ENCODE measurements around the gene P2RX4.
"Not testable (repeated sequence)": the region's sequence is repeated elsewhere in the genome, so short reads cannot be mapped to it uniquely, and the experiment has no call there.

The P2RX4 gene

GRCh38 chr12:121188227-121188626 is 21.7 kb upstream of the P2RX4 start:
- in situ Hi-C loops (cut with MboI; ENCODE audit: low sequenced_read_pairs), result no loop called here

- in situ Hi-C loops (cut with MboI; ENCODE audit: low sequenced_read_pairs), result no loop called here
Measured at GRCh38 chr12:121189131-121189530, 20.8 kb upstream of the P2RX4 start.

GRCh38 chr12:121189619-121190155 is 20.2 kb upstream of the P2RX4 start:
- in situ Hi-C loops (cut with MboI; ENCODE audit: low sequenced_read_pairs), result no loop called here

GRCh38 chr12:121190523-121191031 is 19.4 kb upstream of the P2RX4 start:
- in situ Hi-C loops (cut with MboI; ENCODE audit: low sequenced_read_pairs), result no loop called here

- in situ Hi-C loops (cut with MboI; ENCODE audit: low sequenced_read_pairs), result no loop called here
Measured at GRCh38 chr12:121191151-121191550, 18.8 kb upstream of the P2RX4 start.

GRCh38 chr12:121196902-121197301 is 13.0 kb upstream of the P2RX4 start:
- in situ Hi-C loops (cut with MboI; ENCODE audit: low sequenced_read_pairs), result no loop called here

- in situ Hi-C loops (cut with MboI; ENCODE audit: low sequenced_read_pairs), result no loop called here
Measured at GRCh38 chr12:121198949-121199348, 11.0 kb upstream of the P2RX4 start.

- in situ Hi-C loops (cut with MboI; ENCODE audit: low sequenced_read_pairs), result not testable (repeated sequence)
Measured at GRCh38 chr12:121201140-121201539, 8.8 kb upstream of the P2RX4 start.

- in situ Hi-C loops (cut with MboI; ENCODE audit: low sequenced_read_pairs), result no loop called here
Measured at GRCh38 chr12:121202407-121203355, 7.2 kb upstream of the P2RX4 start.

GRCh38 chr12:121203482-121203881 is 6.4 kb upstream of the P2RX4 start:
- in situ Hi-C loops (cut with MboI; ENCODE audit: low sequenced_read_pairs), result no loop called here

GRCh38 chr12:121205491-121205890 is 4.4 kb upstream of the P2RX4 start:
- in situ Hi-C loops (cut with MboI; ENCODE audit: low sequenced_read_pairs), result no loop called here

GRCh38 chr12:121208571-121208970 is 1.4 kb upstream of the P2RX4 start:
- in situ Hi-C loops (cut with MboI; ENCODE audit: low sequenced_read_pairs), result not testable (repeated sequence)

GRCh38 chr12:121209221-121209620 is 708 bp upstream of the P2RX4 start:
- in situ Hi-C loops (cut with MboI; ENCODE audit: low sequenced_read_pairs), result no loop called here

- in situ Hi-C loops (cut with MboI; ENCODE audit: low sequenced_read_pairs), result no loop called here
Measured at GRCh38 chr12:121212875-121213274, 2.9 kb downstream of the P2RX4 start.

GRCh38 chr12:121214166-121214777 is 4.3 kb downstream of the P2RX4 start:
- in situ Hi-C loops (cut with MboI; ENCODE audit: low sequenced_read_pairs), result no loop called here

- in situ Hi-C loops (cut with MboI; ENCODE audit: low sequenced_read_pairs), result no loop called here
Measured at GRCh38 chr12:121214855-121215745, 5.2 kb downstream of the P2RX4 start.

GRCh38 chr12:121216102-121216501 is 6.2 kb downstream of the P2RX4 start:
- in situ Hi-C loops (cut with MboI; ENCODE audit: low sequenced_read_pairs), result no loop called here

- in situ Hi-C loops (cut with MboI; ENCODE audit: low sequenced_read_pairs), result no loop called here
Measured at GRCh38 chr12:121217063-121217462, 7.1 kb downstream of the P2RX4 start.

- in situ Hi-C loops (cut with MboI; ENCODE audit: low sequenced_read_pairs), result no loop called here
Measured at GRCh38 chr12:121217761-121218160, 7.8 kb downstream of the P2RX4 start.

- in situ Hi-C loops (cut with MboI; ENCODE audit: low sequenced_read_pairs), result no loop called here
Measured at GRCh38 chr12:121218588-121219352, 8.8 kb downstream of the P2RX4 start.
